HepG2 (cell line): Measurements from ENCODE around the gene MEPE. TPM values are rescaled to one million over a fixed set of nuclear protein-coding genes. Genes with fewer than 3 reads are reported as not detected.
A peak's percentile ranks its signal among the peaks of the same experiment; 100 is the strongest.

Source experiments
- AGO2 ChIP-seq: fragments of 200-400 bp; formaldehyde crosslinking; optimal IDR thresholded peaks from 2 replicates; pipeline ENCODE3; 2017; ENCODE audit warnings: mild to moderate bottlenecking, low read depth, low read length, moderate library complexity
- CHD4 ChIP-seq: fragments of 200-600 bp; sonication (generic); IDR thresholded peaks from 2 replicates; pipeline ENCODE4 v1.7.0; 2017; ENCODE audit warnings: mild to moderate bottlenecking, low read length, borderline replicate concordance
- CREM ChIP-seq, 2 experiments: sonication (generic) in 1 of 2; formaldehyde crosslinking in 1 of 2; IDR thresholded peaks; 2 replicates each; pipeline versions ENCODE4 v1.4.0 to v1.6.1; 2016 to 2020; ENCODE audit warnings: antibody characterized with exemption in 1 of 2, mild to moderate bottlenecking in 1 of 2, missing genetic modification reagents in 1 of 2
- EEA1 ChIP-seq: sonication (generic); formaldehyde crosslinking; IDR thresholded peaks from 2 replicates; pipeline ENCODE4 v1.5.1; 2020; ENCODE audit warnings: mild to moderate bottlenecking, missing genetic modification reagents, borderline replicate concordance
- FOXJ3 ChIP-seq: sonication (generic); formaldehyde crosslinking; IDR thresholded peaks from 2 replicates; pipeline ENCODE4 v1.4.0; 2020; ENCODE audit warnings: missing genetic modification reagents, mild to moderate bottlenecking, borderline replicate concordance
- HNF1B ChIP-seq: sonication (generic); formaldehyde crosslinking; IDR thresholded peaks from 2 replicates; pipeline ENCODE4 v1.5.1; 2020; ENCODE audit warnings: mild to moderate bottlenecking, moderate library complexity, missing genetic modification reagents
- IKZF1 ChIP-seq: fragments of 450-650 bp; IDR thresholded peaks from 2 replicates; pipeline ENCODE4 v1.7.1; 2016
- KDM5B ChIP-seq: sonication (generic); formaldehyde crosslinking; IDR thresholded peaks from 2 replicates; pipeline ENCODE4 v1.4.0; 2020; ENCODE audit warnings: missing genetic modification reagents, mild to moderate bottlenecking, borderline replicate concordance
- SRF ChIP-seq: IDR thresholded peaks from 2 replicates; pipeline ENCODE4 v1.6.1; 2011; ENCODE audit warnings: mild to moderate bottlenecking, low read depth, low read length, moderate library complexity
- TBX2 ChIP-seq: sonication (generic); formaldehyde crosslinking; IDR thresholded peaks from 2 replicates; pipeline ENCODE4 v1.5.0; 2020; ENCODE audit warnings: missing genetic modification reagents, mild to moderate bottlenecking, borderline replicate concordance
- TEAD3 ChIP-seq: optimal IDR thresholded peaks from 2 replicates; pipeline ENCODE3; 2016; ENCODE audit warnings: borderline replicate concordance
- ZBTB25 ChIP-seq: IDR thresholded peaks from 2 replicates; pipeline ENCODE4 v1.6.1; 2018; ENCODE audit warnings: missing genetic modification reagents
- ZFP36L1 ChIP-seq: sonication (generic); formaldehyde crosslinking; IDR thresholded peaks from 2 replicates; pipeline ENCODE4 v1.8.0; 2022; ENCODE audit warnings: mild to moderate bottlenecking, missing genetic modification reagents, moderate library complexity
- ZFX ChIP-seq: sonication (generic); formaldehyde crosslinking; IDR thresholded peaks from 2 replicates; pipeline ENCODE4 v1.4.0; 2020; ENCODE audit warnings: mild to moderate bottlenecking, low read depth, missing genetic modification reagents, moderate library complexity
- ZNF280D ChIP-seq: sonication (generic); formaldehyde crosslinking; IDR thresholded peaks from 2 replicates; pipeline ENCODE4 v1.5.1; 2020; ENCODE audit warnings: mild to moderate bottlenecking, missing genetic modification reagents
- ZNF3 ChIP-seq: IDR thresholded peaks from 2 replicates; pipeline ENCODE4 v1.7.0; 2017; ENCODE audit warnings: inconsistent platforms
- ZNF503 ChIP-seq: sonication (generic); formaldehyde crosslinking; IDR thresholded peaks from 2 replicates; pipeline ENCODE4 v1.4.0; 2020; ENCODE audit warnings: missing genetic modification reagents
- ZNF556 ChIP-seq: sonication (generic); formaldehyde crosslinking; IDR thresholded peaks from 2 replicates; pipeline ENCODE4 v1.4.0; 2020; ENCODE audit warnings: mild to moderate bottlenecking, missing genetic modification reagents, borderline replicate concordance
- ZNF691 ChIP-seq: sonication (generic); formaldehyde crosslinking; IDR thresholded peaks from 2 replicates; pipeline ENCODE4 v1.4.0; 2020; ENCODE audit warnings: missing genetic modification reagents, low read depth, mild to moderate bottlenecking, borderline replicate concordance
- polyA plus RNA-seq, 8 experiments: library from polyadenylated mRNA; depleted of rRNA in 3 of 8; stranded (reverse) in 7 of 8; unstranded in 1 of 8; fragments of >200 nt; fragmentation: Illumina TruSeq in 4 of 8; extraction: Trizol in 4 of 8; gene quantifications; 2 replicates each; pipeline versions ENCODE4 v1.2.1 to v1.2.3, GENCODE V29; 2011 to 2016; ENCODE audit warnings: low read depth in 4 of 8, missing spikeins in 1 of 8, mixed read lengths in 1 of 8; ENCODE audit not compliant: insufficient read depth in 1 of 8
- total RNA-seq, 5 experiments: library from RNA; depleted of rRNA; stranded (reverse); fragments of >200 nt; fragmentation: Illumina TruSeq; extraction: Trizol; gene quantifications; 2 replicates each; pipeline ENCODE4 v1.2.3, GENCODE V29; 2016; ENCODE audit warnings: low read depth in 1 of 5
- TF ChIP-seq, protein P1 (sequence below): sonication (generic); formaldehyde crosslinking; IDR thresholded peaks from 2 replicates; pipeline ENCODE4 v1.8.1; 2022; ENCODE audit warnings: mild to moderate bottlenecking, missing genetic modification reagents

MEPE gene
- total and polyA plus RNA-seq, 2 of the 13 experiments (the other 11 are each of a cell fraction or from before 2014, with no cell fraction given) = 0.04 TPM; not detected in 1

- TF ChIP-seq ZFP36L1 (no peak), ZNF556 (no peak), IKZF1 (no peak), ZFX (CRISPR knock-in tag) (no peak), SRF (no peak), ZNF503 (CRISPR knock-in tag) (no peak), TBX2 (CRISPR knock-in tag) (no peak), HNF1B (no peak), ZNF3 (no peak), TEAD3 (CRISPR knock-in tag) (no peak), FOXJ3 (CRISPR knock-in tag) (peak; percentile 62; the same call in 1 of the 2 replicates), CHD4 (no peak), ZNF280D (no peak), ZBTB25 (no peak), AGO2 (peak; percentile 40), KDM5B (CRISPR knock-in tag) (no peak), EEA1 (CRISPR knock-in tag) (no peak), ZNF691 (CRISPR knock-in tag) (no peak), CREM (IDR thresholded peaks at IDR 0.05) (peak; percentile 47; the same call in 1 of the 2 replicates), CREM (CRISPR knock-in tag; IDR thresholded peaks at IDR 0.05) (no peak)
- TF ChIP-seq, protein P1, sequence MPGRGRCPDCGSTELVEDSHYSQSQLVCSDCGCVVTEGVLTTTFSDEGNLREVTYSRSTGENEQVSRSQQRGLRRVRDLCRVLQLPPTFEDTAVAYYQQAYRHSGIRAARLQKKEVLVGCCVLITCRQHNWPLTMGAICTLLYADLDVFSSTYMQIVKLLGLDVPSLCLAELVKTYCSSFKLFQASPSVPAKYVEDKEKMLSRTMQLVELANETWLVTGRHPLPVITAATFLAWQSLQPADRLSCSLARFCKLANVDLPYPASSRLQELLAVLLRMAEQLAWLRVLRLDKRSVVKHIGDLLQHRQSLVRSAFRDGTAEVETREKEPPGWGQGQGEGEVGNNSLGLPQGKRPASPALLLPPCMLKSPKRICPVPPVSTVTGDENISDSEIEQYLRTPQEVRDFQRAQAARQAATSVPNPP (CRISPR knock-in tag) = no peak
Measured at GRCh38 chr4:87865288-87865687, 32.5 kb downstream of the MEPE start (continued).
